Activated CD4-positive, alpha-beta T cell treated with anti-CD3 and anti-CD28 coated beads for 4 hours (primary cell): ENCODE data around the gene JMJD4.

Experiments used
- DNase-seq, 2 donors: peaks; one replicate each; pipeline ENCODE4 v3.0.0-alpha.2; 2020

JMJD4 gene, protein sequence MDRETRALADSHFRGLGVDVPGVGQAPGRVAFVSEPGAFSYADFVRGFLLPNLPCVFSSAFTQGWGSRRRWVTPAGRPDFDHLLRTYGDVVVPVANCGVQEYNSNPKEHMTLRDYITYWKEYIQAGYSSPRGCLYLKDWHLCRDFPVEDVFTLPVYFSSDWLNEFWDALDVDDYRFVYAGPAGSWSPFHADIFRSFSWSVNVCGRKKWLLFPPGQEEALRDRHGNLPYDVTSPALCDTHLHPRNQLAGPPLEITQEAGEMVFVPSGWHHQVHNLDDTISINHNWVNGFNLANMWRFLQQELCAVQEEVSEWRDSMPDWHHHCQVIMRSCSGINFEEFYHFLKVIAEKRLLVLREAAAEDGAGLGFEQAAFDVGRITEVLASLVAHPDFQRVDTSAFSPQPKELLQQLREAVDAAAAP

DNA sequence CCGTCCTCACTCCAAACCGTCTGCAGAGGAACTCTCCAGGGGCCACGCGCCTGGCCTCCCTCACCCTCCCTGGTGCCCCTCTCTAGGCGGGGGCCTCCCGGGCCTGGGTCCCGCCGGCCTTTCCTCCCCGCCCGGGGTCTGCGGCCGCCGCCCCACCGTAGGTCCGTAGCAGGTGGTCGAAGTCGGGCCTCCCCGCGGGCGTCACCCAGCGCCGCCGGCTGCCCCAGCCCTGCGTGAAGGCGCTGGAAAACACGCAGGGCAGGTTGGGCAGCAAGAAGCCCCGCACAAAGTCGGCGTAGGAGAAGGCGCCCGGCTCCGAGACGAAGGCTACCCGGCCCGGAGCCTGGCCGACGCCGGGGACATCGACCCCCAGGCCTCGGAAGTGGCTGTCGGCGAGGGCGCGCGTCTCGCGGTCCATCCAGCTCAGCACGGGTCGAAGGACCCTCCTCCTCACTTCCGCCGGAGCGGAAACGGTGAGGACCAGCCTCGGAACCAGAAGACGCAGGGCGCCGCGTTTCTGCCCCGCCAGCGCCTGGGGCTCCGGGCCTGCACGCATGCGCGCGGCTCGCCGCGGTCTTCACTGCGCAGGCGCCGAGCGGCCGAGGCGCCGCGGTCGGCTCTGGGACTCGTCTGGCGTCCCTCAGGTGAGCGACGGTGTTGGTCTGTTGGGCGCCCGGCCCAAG lies at the start of gene JMJD4, which contains the start of gene SNAP47:
Gene JMJD4 (minus strand): TSS at position 447 of the 683 bp plus-strand sequence. CDS start 29 bp downstream, at position 418.
Gene SNAP47 (plus strand): TSS at position 580 of the 683 bp plus-strand sequence. CDS start 12,302 bp downstream, outside the sequence.
- peak; percentile 90 to 92 for DNase-seq

DNA sequence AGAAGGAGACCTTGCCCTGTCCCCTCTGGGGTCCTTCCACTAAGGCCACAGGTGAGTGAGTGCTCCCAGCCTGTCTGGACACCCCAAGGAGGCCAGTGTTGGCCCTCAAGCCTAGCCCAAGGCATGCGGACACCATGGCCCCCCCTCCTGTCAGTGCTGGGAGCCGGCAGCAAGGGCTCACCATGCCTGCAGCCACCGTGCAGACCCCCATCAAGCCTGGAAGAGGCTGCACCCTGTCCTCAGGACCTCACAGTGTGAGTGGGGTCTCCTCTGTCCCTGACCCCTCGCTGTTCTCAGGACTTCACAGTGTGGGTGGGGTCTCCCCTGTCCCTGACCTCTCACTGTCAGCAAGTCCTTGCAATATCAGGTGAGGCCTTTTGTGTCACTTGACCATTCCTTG lies 47.1 kb upstream of the JMJD4 start:
- no peak for DNase-seq

DNA sequence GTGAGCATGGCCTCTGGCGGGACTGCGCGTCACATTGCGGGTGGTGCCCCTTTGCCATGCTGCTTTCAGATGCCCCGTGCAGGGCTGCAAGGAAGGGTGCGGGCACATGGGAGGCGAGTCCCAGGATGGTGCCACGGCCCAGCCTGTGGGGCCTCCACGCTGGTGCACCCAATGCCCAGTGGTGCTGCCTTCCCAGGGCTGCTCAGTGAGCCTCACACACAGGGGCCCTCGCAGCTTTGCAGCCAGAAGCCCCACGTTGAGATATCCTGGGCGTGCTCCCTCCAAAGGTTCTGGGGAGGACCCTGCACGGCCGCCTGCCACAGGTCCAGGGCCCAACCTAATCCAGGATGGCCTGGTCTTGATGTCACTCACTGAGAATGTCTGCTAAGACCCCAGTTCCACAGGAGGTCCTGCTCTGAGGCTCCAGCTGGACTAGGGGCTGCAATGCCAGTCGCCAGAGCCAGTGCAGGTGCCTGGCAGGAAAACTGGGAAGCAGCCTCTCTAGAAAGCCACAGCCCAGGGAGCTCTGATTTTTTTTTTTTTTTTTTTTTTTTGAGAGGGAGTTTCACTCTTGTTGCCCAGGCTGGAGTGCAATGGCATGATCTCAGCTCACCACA lies 46.3 kb upstream of the JMJD4 start:
- DNase-seq: no peak

DNA sequence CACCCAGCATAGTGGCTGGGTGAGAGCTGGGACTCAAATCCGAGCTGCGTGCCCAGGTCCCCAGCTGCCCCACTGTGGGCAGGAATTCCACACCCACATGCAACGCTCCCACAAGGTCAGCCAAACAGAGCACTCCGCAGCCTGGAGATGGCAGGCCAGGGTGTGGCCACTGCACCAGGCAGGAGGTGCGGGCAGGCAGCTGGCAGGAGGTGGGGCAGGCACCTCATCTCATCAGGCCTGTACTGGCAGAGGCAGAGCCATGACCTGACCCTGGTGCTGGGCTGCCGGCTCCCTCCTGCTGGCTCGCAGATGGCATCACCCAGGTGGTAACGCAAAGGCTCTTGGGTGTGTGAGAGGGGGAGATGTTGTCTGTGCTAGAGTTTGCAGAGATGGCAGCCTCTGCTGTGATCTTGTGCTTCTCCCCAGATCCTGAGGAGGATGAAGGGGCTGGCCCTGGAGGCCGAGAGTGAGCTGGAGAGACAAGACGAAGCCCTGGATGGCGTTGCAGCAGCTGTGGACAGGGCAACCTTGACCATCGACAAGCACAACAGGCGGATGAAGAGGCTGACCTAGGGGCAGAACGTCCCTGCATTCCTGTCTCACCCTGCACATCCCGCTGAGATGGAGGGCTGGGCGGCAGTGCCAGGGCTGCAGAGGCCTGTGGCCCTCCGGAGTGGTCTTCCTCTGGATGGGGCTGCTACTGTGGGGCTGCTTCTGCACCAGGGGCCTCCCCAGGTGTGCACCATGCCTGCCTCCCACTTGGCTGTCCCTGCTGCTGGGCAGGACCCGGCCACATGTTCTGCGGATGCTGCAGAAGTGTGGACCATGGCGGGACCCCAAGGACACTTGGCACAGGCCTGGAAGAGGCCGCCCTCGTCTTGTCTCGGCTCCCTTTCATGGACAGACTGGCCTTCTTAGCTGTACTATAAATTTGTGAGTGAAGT lies 45.3 kb upstream of the JMJD4 start:
- no peak for DNase-seq

DNA sequence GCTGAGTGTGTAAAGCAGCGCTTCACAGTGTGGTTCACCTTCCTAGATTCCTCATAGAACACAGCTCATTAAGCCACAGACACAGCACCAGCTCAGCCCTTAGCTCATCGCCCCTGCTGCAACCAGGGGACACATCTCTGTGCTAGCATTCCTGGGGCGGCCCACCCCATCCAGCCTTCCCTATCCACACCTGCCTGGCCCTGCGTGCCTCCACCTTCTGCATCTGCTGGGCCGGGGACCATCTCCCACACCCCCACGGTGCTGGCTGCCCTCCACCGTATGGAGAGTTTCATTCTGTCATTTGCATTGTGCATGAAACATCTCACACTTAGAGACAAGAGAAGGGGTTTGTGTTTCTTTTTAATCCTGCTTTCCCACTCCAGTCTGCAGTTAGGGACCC lies 44.6 kb upstream of the JMJD4 start:
- DNase-seq: no peak

DNA sequence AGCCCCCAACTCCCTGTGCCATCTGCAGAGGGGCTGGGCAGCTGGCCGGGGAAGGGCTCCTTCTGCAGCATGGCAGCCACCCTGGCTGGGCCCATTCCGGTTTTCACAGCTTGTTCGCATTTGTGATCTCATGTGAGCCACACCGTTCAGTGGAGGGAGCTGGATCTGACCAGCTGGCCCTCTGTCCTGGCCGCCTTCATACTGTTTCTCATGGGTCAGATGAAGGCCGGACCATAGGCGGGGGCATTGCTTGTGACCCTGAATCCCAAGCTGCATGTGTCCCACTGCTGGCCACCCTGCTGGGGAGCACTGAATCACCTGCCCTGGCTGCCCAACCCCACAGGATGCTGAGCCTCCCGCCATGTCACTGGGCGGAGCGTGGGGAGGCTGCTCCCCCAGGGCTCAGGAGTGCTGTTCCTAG lies 43.9 kb upstream of the JMJD4 start:
- DNase-seq: no peak

DNA sequence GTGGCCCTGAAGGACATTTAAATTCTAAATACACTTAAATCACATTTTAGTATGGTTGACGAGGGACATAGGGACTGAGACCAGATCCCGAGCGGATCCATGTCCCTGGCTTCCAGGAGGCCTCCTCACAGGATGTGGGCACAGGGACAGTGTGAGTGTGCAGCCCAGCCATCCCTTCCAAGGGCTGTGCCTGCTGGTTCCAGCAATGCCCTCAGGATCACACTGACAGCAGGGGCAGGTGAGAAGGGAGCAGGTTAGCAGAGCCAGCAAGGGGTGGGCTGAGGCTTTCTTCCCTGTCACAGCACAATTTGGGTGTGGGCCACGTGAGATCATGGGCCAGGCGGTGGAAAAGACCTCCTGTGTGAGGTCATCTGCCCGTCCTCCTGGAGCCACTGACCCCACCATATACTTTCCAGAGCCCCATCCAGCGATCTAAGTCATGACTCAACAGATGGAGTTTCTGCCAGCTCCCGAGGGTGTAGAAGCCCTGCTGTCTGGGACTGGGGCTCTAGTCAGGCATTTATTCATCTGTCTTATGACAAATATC lies 43.4 kb upstream of the JMJD4 start:
- no peak for DNase-seq

DNA sequence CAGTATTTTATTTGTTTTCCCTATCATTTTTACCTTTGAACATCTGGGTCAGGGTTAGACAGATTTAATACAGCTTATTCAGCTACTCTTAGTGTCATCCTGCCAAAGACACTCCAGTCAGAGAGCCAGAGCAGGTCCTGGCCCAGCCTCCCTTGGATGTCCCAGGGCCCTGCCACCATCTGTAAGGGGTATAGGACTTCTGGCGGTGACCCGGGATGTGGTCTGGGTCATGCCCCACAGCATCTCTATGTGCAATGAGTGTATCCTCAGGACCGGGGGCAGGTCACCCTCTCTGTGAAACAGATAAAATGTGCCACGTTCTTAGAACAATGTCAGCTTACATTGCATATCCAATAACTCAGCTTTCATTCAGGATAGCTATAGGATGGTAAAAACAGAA lies 42.5 kb upstream of the JMJD4 start:
- no peak for DNase-seq

DNA sequence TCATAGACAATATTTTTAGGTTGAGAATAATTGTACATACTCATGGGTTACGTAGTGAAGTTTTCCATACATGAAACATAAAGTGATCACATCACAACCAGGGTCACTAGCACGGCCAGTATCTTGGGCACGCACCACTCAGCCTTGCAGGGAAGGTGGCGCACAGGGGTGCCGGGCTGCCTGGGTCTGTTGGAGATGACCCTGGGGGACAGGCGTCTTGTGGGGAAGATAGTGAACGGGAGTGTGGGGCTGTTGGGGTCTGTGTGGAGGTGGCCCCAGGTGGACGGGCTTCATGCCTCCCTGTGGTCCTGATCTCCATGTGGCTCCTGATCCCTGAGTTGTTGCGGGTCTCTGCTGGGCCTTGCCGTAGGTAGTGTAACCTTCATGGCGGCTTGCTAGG lies 42.1 kb upstream of the JMJD4 start:
- DNase-seq: no peak

DNA sequence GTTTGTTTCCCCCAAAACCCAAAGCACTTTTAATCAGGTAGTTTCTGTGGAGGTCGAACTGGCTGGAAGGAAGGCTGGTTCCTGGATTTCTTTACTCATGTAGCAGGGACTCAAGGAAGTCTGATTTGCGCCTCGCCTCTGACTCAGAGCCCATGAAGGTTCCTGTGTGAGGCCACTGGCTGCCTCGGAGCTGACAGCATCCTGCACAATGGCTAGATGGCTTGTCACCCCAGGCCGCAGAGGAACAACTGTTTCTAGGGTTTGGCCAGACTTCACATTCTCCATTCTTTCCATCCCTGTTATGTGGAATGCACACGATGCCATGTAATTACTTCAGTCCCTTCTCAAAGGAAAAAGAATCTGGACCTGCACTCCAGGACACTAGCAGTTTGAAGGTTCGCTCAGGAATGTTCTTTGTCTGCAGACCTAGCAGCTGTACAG lies 41.2 kb upstream of the JMJD4 start:
- DNase-seq: no peak

DNA sequence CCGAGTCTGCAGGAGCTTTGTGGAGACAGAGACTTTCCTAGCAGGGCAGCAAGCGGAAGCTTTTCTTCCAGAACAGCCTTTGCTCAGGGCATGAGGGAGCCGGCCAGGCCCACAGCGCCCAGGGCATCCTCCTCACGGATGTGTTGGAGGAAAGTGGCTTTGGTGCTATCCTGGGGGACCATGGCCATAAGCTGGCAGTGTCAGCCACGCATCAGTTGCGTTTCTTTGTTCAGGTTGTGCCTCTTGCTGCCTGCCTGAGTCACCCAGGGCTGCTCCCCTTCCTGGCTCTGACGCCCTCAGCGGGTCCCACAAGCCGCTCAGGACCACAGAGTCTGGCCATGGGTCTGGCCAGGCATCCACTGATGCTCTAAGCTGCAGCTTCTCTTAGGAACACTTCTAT lies 40.7 kb upstream of the JMJD4 start:
- no peak for DNase-seq

DNA sequence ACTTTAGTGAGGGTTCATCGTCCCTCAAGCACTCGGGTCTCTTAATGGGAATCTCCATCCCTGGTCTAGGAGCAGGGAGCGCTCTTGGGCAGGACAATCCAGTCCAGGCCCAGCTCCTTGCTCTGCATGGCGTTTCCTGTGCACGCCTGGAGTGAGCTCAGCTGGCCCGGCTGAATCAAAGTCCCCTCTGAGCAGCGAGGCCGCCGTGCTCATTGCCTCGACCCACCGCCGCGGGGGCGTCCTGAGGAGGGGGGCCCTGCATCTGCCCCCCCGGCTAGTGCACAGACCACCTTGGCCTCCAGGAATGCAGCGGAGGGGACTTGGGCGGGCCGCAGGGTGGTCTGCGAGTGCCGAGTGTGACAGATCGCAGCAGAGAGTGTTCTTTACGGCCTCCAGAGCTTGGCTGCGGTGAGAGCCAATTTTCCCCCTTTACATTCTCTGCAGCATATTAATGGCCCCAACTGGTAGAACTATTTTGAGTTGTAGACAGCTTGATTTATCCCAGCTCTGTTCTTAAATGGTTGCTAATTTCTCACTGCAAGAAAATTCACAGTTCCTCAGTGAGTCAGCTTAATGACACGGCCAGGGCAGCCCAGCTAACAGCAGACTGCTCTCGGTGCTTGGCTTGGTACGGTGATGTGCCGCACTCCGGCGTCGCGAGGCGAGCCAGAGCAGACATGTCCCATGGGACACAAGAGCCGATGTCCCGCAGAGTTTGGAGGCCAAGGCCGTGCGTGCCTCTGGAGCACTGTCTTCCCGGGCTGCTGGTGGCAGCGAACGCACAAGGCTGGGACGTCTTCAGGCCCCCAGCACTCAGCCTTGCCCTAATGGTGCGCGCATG lies 39.9 kb upstream of the JMJD4 start:
- no peak for DNase-seq

DNA sequence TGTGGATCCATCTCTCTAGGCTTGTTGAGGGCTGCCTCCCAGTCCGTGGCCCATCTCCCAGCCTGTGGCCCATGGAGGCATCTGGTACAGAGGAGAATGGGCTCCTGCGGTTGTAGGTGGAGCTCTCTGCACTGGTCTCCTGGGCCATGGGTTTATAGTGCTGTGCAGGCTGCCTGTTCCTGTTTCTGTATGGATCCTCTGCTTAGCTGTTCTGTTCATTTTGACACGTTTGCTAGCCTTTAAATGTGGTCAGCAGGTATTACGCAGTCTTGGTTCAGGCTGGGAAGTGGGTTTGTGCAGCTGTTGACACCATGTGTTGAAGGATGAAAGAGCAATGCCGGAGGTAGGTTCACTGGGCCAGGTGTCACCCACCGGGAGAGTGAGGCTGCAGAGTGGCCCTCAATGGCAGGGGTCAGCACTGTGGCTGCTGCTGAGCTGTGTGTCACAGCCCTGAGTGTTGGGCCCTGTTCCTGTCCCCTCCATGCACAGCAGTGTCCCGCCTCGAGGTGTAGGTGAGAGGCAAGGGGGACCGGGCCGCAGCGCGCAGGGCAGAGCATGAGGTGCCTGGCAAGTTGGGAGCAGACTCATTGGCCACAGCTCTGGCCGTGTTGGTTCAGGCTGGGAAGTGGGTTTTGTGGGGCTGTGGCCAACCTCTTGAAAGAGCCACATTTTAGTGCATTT lies 39.1 kb upstream of the JMJD4 start:
- no peak for DNase-seq

DNA sequence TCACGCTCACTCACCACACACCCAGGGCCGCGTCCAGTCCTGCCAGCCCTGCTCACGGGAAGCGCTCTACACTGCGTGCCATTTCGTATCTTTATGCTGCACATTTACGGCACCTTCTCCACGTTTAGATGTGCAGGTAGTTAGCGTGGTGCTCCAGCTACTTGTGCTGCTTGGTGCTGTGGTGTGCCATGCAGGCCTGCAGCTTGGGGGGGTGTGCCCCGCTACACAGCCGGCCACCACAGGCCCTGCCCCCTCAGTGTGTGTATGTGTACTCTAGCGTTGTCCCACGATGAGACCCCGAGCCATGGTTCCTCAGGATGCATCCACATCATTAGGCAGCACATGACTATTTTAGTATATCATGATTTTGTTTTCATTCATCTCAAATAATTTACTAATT lies 38.5 kb upstream of the JMJD4 start:
- no peak for DNase-seq

DNA sequence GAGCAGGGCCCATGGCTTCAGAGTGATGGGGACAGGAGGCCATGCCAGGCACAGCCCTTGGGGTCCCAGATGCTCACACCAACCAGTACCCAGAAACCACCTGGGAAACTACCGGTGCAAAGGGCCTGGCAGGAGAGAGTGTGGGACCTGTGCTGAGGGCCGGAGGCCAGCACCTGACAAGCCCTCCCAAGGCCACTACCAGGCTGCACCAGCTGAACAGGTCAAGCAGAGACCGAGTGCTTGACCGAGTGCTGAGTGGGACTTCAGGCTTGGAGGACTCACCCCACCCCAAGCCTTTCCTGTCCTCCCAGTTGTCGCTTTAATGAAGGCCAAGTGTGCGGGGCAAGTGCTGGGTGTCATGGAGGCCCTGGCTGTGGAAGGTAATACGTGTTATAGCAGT lies 36.7 kb upstream of the JMJD4 start:
- no peak for DNase-seq

DNA sequence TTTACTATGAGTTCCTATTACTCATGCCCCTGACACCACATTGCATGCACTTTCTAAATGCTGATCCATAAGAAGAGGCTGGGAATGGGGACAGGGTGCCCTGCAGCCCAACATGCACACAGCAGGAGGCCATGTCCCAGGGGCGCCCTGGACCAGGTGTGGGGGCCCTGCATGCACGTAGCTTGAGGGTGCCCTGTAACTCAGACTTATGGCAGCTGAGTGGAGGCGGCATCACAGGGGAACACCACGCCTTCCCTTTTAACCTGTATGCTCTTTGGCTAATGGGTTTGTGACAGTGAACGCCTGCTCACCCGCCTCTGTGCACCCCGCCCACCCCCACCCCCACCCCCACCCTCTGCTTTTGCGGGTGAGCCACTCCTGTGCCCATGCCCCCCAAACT lies 36.2 kb upstream of the JMJD4 start:
- DNase-seq: no peak

DNA sequence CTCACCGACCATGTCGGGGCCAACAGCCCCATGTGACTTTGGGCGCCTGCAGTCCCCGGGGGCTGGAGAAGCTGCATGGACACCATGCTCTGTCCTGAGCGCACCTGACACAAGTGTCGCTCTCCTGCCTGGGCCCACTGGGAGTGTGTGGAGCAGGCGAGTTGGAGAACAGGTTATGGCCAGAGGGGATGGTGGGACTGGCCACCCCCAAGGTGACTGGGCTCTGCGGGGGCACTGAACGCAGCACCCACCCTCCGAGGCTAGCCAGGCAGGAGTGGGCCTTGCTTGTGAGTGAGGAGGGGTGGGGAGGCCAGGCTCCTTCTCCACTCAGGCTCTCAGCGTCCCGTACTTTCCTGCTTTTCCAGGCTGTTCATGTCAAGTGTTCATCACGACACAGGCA lies 35.7 kb upstream of the JMJD4 start:
- DNase-seq: no peak

DNA sequence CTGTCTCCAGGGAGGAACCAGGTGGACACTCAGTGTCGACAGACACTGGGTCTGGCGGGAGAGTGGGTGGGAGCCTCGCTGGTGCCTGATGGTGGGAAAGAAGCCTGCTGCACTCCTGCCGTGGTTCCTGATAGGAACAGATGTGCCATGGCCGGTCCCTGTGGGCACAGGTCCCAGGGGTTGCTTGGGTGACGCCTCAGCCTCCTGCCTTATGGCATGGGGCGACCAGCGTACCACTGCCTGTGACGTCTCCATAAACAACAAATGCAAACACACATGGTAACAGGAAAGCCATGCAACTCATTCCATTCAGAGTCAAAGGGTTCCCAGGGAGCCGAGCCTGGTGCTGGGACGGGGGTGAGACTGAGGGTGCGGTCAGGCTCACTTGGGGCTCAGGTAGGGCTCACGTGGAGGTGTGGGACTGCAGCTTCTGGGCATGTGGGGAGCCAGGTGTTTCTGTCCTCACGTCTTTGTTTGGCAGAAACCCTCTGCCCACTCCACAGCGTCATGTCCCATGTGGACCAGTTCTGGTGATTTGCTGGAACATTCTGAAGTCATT lies 34.9 kb upstream of the JMJD4 start:
- DNase-seq: no peak

DNA sequence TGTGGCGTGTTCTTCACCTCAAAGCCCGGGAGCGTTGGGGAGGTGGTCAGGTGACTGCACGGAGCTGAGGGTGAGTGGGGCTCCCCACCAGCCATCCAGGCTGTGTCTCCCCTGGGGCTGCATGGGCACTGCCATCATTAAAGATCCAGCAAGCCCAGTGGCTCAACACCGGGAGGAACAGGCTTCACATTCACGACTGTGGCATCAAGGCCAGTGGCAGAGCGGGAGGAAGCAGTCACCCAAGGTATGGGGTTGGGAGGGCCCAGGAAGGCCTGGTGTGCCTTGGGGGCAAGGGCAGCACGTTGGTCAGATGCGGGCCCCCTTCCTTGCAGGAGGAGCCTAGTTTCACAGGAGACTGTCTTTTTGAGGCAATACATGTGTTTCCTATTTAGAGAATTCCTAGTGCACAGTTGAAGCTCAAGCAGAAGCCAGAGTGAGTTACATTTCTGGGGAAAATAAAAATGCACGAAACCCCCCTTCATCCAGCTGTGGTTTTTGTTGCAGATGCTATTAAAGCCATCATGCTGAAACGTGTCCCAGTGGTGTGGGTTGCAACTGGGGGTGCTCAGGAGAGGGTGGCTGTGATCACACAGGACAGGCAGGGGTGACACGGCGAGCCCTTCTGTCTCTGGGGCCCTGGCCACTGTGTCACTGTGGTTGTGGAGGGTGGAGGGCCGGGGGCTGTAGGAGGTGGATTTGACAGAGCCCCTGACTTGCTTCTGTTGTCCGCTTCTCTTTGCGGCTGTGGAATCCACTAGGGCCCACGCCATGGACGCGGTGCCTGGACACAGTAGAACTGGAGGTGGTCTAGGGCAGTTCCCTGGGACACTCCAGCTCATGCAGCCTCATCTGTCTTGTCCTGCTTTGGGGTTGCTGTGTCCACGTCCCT lies 34.2 kb upstream of the JMJD4 start:
- no peak for DNase-seq
